Left renal cortex interstitium (tissue), 4 donors: Measurements from ENCODE around the gene SLC38A10. TPM values are rescaled to one million over a fixed set of nuclear protein-coding genes. Genes with fewer than 3 reads are reported as not detected.

Experiments
- DNase-seq, 4 donors: peaks; one replicate each; pipeline ENCODE4 v3.0.0-alpha.2; 2013; ENCODE audit warnings: low read depth in 4 of 4, low spot score in 2 of 4, missing footprints in 1 of 4
- polyA plus RNA-seq, 4 donors: library from polyadenylated mRNA; unstranded; fragments of 120-200 nt; gene quantifications; one replicate each; pipeline ENCODE4 v1.2.1, GENCODE V29; 2013; ENCODE audit not compliant: insufficient read length in 4 of 4

The SLC38A10 gene
- polyA plus RNA-seq, 4 donors: 49.5 to 83.9 (median 69.1) TPM

DNA sequence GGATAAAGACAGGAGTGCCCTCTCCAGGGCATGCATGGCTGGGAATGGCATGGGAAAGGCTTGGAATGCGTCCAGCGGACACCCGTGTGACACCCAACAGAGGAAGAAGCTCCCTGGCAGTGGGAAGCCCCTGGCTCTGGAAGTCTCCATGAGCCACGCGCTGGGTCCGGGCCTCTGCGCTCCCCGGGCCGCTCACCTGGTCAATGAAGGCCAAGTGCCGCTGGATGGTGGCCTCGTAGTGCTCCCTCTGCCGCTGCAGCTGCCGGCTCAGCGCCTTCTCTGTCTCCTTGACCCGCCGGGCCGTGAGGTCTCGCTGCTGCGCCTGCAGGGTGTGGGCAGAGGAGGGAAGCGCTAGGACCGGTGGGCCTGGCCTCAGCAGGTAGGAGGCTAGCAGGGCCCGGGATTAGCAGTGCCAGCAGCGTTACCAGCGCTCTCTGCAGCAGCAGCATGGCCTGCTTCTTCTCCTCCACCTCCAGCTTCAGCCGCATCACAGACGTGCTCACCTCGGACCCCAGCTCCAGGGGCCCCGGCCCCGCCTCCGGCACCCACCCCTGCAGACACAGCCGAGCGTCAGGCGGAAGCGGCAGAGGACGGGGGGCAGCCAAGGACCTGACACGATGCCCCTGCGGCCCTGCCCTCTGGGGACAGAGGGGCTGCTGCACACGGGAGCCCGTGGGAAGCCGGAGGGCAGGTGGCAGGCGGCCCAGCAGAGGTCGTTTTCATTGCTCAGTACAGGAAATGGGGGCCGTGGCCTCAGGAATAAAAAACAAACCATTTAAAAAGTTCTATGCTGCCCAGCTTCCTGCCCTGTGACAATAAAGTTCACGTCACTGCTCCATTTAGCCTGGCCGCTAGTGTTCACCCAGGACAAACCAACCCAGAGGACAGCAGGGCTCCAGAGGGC lies 98.3 kb downstream of the SLC38A10 start:
- DNase-seq: no peak

DNA sequence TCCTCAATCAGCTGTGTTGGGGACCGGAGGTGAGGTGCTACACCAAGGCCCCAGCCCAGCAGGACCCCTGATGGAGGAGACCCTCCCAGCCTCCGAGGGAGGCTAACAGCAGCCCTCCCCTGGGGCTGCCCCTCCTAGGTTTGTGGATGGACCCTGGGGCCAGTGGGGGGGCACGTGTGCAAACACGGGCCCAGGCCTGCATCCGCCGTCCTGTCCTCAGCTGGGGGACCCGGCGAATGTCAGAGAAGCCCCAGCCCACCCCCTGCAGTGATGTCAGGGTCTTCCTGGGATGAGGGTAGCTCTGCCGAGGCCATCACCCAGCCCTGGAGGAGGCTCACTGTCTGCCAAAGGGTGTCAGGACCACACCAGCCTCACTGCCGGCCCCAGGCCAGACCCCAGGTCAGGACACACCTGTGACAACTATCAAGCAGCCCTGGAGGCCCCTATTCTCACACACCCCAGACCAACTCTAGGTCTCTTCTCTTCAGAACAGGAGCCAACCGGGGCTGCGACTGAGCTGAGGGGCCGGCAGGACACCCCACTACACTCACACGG lies 99.1 kb downstream of the SLC38A10 start:
- DNase-seq: no peak

Other genes starting within 250 kb of the SLC38A10 start
- gene PVALEF, start 129.8 kb downstream of the SLC38A10 start, polyA plus RNA-seq: under 1 TPM; 0.13 to 0.79 (median 0.45) TPM
- gene AATK, start 129.1 kb downstream of the SLC38A10 start, polyA plus RNA-seq: 1 to 10 TPM; 4.4 to 7.0 (median 5.4) TPM
- 10 to 100 TPM; 12.3 to 26.9 (median 22.9) TPM for gene CEP131, start 72.3 kb downstream of the SLC38A10 start, polyA plus RNA-seq
- 10 to 100 TPM; 12.3 to 34.3 (median 21.0) TPM for gene TEPSIN, start 56.3 kb downstream of the SLC38A10 start, polyA plus RNA-seq
- gene NDUFAF8, start 56.0 kb downstream of the SLC38A10 start, polyA plus RNA-seq: 10 to 100 TPM; 42.8 to 68.4 (median 55.4) TPM
- 10 to 100 TPM; 12.2 to 33.4 (median 23.2) TPM for gene BAHCC1, start 100.2 kb upstream of the SLC38A10 start, polyA plus RNA-seq
- gene ACTG1, start 217.5 kb upstream of the SLC38A10 start, polyA plus RNA-seq: 1,000 to 10,000 TPM; 2,963 to 3,733 (median 3,267) TPM
- gene FSCN2, start 233.1 kb upstream of the SLC38A10 start, polyA plus RNA-seq: 1 to 10 TPM; 1.3 to 2.8 (median 2.1) TPM